GM19193 (cell line): Measurements from ENCODE around the gene NRP1.

Experiments used
- POLR2A ChIP-seq: IDR thresholded peaks from 4 replicates; pipeline ENCODE4 v1.6.1; 2011; ENCODE audit not compliant: insufficient read depth, insufficient read length; ENCODE audit errors: extremely low read depth

Gene NRP1

DNA sequence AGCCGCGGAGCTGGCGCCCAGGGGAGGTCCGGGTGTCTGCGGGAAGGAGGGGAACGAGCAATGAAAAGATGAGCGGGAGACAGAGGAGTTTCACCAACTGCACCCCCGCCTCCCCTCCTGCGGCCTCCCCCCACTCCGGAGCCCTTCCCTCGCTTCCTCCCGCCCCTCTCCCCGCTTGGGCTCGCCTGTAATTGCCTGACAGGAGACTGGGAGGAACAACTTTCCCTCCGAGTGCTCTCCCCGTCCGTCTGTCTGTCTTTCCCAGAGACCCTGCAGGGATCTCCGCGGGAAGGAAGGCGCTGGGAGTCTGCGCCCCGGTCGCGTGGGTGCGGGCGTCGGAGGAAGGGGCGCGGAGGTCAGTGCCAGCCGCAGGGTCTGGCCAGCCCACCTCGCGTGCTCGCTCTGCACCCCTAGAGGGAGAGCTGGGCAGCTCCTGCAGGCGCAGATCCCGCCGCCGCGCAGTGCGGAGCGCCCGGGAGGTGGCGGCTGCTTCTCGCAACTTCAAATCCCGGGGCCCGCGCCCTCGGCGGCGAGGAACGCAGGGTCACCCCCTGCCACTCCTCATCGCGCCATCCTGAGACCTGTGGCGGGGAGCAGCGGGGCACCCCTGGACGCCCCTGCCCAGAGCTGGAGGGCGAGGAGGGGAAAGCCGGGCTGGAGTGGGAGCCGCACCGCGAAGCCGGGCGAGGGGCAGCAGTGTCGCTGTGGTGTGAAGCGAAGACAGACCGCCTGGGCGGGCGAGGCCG is 511 bp upstream of the NRP1 start:
- TF ChIP-seq POLR2A, result no peak

GRCh38 chr10:33333260-33334101 is 986 bp downstream of the NRP1 start:
- no peak for TF ChIP-seq POLR2A

GRCh38 chr10:33332183-33333065 is 2.0 kb downstream of the NRP1 start:
- TF ChIP-seq POLR2A, result no peak

- no peak for TF ChIP-seq POLR2A
Measured at GRCh38 chr10:33331379-33331694, 3.1 kb downstream of the NRP1 start.

DNA sequence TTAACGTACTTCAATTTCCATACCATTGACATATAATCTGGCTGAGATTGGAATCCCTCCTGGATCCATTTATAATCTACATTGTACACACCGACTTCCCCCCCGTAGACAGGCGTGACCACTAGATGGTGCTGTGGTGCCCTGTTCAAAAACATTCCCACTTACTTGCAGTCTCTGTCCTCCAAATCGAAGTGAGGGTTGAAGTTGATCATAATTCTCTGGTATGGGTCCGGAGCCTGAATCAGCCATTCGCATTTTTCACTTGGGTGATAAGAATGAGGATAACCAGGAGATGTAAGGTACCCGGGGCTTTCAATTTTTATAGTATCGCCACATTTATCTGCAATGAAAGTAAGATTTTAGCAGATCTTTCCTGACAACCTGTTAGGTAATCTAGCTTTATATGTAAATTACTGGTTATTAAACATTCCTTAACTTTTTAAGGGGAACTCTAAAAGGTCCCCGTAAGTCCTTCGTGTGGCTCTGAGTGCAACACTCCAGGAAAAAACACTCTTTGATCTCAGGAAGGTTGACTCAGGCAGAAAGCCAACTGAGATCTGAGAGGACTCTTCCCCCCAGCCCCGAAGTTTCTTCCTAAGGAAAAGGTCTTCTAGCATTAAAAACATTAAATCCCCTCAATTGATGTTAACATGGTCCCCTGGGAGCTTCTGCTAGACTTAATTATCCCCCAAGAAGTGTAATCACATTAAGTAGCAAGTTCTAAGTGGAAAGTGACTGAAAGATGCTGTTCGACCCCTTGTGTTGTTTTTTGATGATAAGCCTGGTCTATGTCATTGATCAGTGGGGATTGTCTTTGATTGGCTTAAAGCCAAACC is 3.7 kb downstream of the NRP1 start:
- TF ChIP-seq POLR2A, result no peak

GRCh38 chr10:33329178-33329577 is 5.3 kb downstream of the NRP1 start:
- TF ChIP-seq POLR2A, result no peak

GRCh38 chr10:33328253-33328652 is 6.2 kb downstream of the NRP1 start:
- TF ChIP-seq POLR2A, result no peak

GRCh38 chr10:33327751-33328150 is 6.7 kb downstream of the NRP1 start:
- TF ChIP-seq POLR2A, result no peak

DNA sequence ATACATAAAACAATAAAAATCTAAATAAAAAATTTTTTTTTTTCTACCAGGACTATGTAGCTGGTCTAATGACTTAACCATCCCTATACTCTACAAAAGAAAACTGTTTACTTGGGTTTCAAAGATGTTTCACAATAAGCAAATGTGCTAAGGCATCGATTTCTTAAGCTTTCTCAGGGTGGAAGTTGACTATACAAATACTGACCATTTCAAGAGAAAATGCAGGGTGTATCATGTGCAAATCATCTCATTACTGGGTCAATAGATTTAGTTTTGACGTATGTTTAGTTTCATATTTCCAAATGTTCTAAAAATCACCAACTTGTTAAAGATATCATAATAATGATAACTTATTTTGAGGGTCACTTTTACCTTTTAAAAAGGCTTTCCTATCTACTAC is 7.5 kb downstream of the NRP1 start:
- no peak for TF ChIP-seq POLR2A

DNA sequence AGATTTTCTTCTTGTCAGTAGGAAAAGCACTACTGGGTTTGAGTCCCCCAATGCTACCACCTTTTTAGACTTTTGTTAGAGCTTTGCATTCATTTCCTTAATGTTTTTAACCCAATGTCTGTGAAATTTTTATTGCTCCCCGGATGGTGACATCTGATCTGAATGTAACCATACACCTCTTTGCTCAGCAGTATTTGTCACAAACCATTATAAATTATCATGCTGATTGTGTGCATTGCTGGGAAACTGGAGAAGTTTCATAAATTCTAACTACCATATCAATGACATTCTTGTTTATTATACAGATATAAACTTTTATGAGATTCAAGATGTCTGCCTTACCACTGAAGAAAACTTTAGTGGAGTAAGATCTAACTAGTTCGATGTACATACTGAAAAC is 8.5 kb downstream of the NRP1 start:
- no peak for TF ChIP-seq POLR2A

DNA sequence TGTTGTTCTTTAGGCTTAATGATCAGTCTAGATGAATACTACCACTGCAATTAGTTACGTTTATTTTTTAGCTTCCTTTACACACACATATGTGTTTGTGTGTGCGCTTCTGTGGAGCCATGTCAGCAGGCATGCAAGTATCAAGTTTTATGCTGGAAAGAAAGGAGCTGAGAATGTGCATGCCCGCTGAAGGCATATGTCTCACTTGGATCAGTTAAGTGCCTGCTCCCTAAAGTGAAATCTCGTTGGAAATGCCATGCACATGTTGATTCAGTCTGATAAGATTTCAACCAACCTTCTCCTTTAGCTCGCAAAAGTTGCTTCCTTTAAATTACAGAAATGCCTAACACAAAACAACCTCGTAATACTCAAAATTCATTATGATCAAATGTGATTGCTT is 10.7 kb downstream of the NRP1 start:
- TF ChIP-seq POLR2A, result no peak

GRCh38 chr10:33321516-33321915 is 13.0 kb downstream of the NRP1 start:
- no peak for TF ChIP-seq POLR2A

DNA sequence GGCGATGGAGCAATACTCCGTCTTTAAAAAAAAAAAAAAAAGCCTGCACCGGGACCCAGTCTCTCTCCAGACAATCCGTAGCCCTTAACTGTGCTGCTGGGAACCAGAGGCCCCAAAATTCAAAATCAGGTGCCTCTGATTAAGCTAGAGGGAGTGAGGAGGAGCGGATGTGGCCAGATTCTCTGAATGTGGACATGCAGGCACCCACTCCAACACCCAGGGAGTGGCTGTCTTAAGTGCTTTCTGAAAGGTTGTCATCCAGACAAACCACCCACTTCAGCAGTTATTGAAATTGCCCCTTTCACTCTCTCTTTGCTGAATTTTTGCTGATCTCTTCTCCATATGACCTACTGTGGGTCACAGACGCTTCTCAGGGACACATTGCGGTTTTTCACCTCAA is 14.2 kb downstream of the NRP1 start:
- TF ChIP-seq POLR2A, result no peak

DNA sequence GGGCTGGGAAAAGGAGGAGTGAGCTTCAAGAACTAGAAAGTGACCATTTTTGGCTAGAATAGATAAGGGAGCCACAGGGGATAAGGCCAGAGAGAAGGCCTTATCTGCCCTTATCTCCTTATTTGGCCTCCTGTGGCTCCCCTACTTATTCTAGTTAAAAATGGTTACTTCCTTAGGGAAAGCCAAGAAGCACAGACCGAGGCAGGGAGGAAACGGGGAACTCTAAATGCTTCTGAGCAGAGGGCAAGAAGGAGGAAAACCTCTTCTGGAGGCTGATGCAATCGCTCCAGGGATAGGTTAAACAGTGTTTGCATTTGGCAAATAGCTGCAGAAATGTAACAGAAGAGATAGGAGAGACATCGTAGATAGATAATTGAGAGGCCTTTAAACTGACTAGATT is 18.6 kb downstream of the NRP1 start:
- TF ChIP-seq POLR2A, result no peak

- TF ChIP-seq POLR2A, result no peak
Measured at GRCh38 chr10:33314811-33315561, 19.5 kb downstream of the NRP1 start.

- TF ChIP-seq POLR2A, result no peak
Measured at GRCh38 chr10:33311640-33312039, 22.8 kb downstream of the NRP1 start.
